Fibroblast of peridontal ligament (primary cell): ENCODE results near the gene FAM98B.

Experiments used
- DNase-seq: peaks from one replicate; pipeline ENCODE4 v3.0.0-alpha.2; 2010; ENCODE audit errors: extremely low read depth

FAM98B gene

GRCh38 chr15:38461066-38461833 is 7.3 kb downstream of the FAM98B start:
- DNase-seq, result peak; percentile 40

GRCh38 chr15:38463893-38464292 is 10.0 kb downstream of the FAM98B start:
- no peak for DNase-seq

- DNase-seq, result no peak
Measured at GRCh38 chr15:38464675-38465074, 10.7 kb downstream of the FAM98B start.

GRCh38 chr15:38470816-38471215 is 16.9 kb downstream of the FAM98B start:
- peak; percentile 42 for DNase-seq

- no peak for DNase-seq
Measured at GRCh38 chr15:38471974-38472373, 18.0 kb downstream of the FAM98B start.

- peak; percentile 88 for DNase-seq
Measured at GRCh38 chr15:38474155-38474757, 20.3 kb downstream of the FAM98B start.

GRCh38 chr15:38475361-38475760 is 21.4 kb downstream of the FAM98B start:
- no peak for DNase-seq

GRCh38 chr15:38476120-38476519 is 22.2 kb downstream of the FAM98B start:
- DNase-seq, result no peak

GRCh38 chr15:38477637-38478036 is 23.7 kb downstream of the FAM98B start:
- DNase-seq, result no peak

GRCh38 chr15:38479266-38479665 is 25.3 kb downstream of the FAM98B start:
- DNase-seq, result peak; percentile 70

- DNase-seq, result no peak
Measured at GRCh38 chr15:38479756-38480155, 25.8 kb downstream of the FAM98B start.

GRCh38 chr15:38481113-38481512 is 27.2 kb downstream of the FAM98B start:
- DNase-seq, result no peak

- DNase-seq, result no peak
Measured at GRCh38 chr15:38481761-38482160, 27.8 kb downstream of the FAM98B start.

- DNase-seq, result no peak
Measured at GRCh38 chr15:38482572-38482971, 28.6 kb downstream of the FAM98B start.

GRCh38 chr15:38486936-38487335 is 33.0 kb downstream of the FAM98B start:
- DNase-seq, result no peak

- DNase-seq, result no peak
Measured at GRCh38 chr15:38487378-38487777, 33.5 kb downstream of the FAM98B start.

GRCh38 chr15:38490242-38490922 is 36.5 kb downstream of the FAM98B start:
- DNase-seq, result peak; percentile 54

GRCh38 chr15:38496151-38496550 is 42.2 kb downstream of the FAM98B start:
- DNase-seq, result no peak

- no peak for DNase-seq
Measured at GRCh38 chr15:38499651-38500050, 45.7 kb downstream of the FAM98B start.

GRCh38 chr15:38503496-38503895 is 49.6 kb downstream of the FAM98B start:
- no peak for DNase-seq

GRCh38 chr15:38504680-38505467 is 50.9 kb downstream of the FAM98B start:
- no peak for DNase-seq

- DNase-seq, result no peak
Measured at GRCh38 chr15:38506997-38507396, 53.1 kb downstream of the FAM98B start.
